Loucy (cell line): ENCODE measurements around the gene NRCAM.

Experiments used
- H2AFZ ChIP-seq: fragments of 200-600 bp; sonication (generic); 2 replicates; pipeline ENCODE4 v1.6.0; 2016; ENCODE audit warnings: antibody characterized with exemption, mild to moderate bottlenecking, low read length, moderate library complexity
- H3F3A ChIP-seq: fragments of 200-600 bp; 2 replicates; pipeline ENCODE4 v1.6.0; 2016; ENCODE audit warnings: antibody characterized with exemption, low read depth, mild to moderate bottlenecking
- H3K27me3 ChIP-seq: fragments of 200-600 bp; sonication (generic); 2 replicates; pipeline ENCODE4 v1.6.1; 2014; ENCODE audit warnings: low read length, mild to moderate bottlenecking; ENCODE audit not compliant: insufficient read depth, poor library complexity, severe bottlenecking
- H3K36me3 ChIP-seq: fragments of 200-600 bp; sonication (generic); 2 replicates; pipeline ENCODE4 v1.6.1; 2016; ENCODE audit warnings: low read length; ENCODE audit not compliant: insufficient read depth
- H3K4me1 ChIP-seq: fragments of 200-600 bp; sonication (generic); 2 replicates; pipeline ENCODE4 v1.5.1; 2014; ENCODE audit warnings: low read length, mild to moderate bottlenecking; ENCODE audit not compliant: insufficient read depth, poor library complexity, severe bottlenecking
- H3K4me2 ChIP-seq: fragments of 200-600 bp; sonication (generic); 2 replicates; pipeline ENCODE4 v1.6.0; 2014; ENCODE audit warnings: antibody characterized with exemption, low read length, low read depth, mild to moderate bottlenecking; ENCODE audit not compliant: poor library complexity, severe bottlenecking
- H3K4me3 ChIP-seq: fragments of 200-600 bp; sonication (generic); 2 replicates; pipeline ENCODE4 v1.5.1; 2014; ENCODE audit warnings: low read length, mild to moderate bottlenecking, mixed read lengths; ENCODE audit not compliant: poor library complexity, severe bottlenecking
- H3K79me2 ChIP-seq: fragments of 200-600 bp; sonication (generic); 2 replicates; pipeline ENCODE4 v1.6.1; 2014; ENCODE audit warnings: low read length; ENCODE audit not compliant: insufficient read depth
- H3K9ac ChIP-seq: fragments of 200-600 bp; sonication (generic); 2 replicates; pipeline ENCODE4 v1.6.0; 2014; ENCODE audit warnings: mild to moderate bottlenecking, low read depth, low read length, moderate library complexity; ENCODE audit not compliant: poor library complexity, severe bottlenecking
- H3K9me2 ChIP-seq: fragments of 200-600 bp; sonication (generic); replicated peaks from 2 replicates; pipeline ENCODE4 v1.6.1; 2016; ENCODE audit warnings: low read depth, low read length, mixed read lengths
- H3K9me3 ChIP-seq: fragments of 200-600 bp; sonication (generic); 2 replicates; pipeline ENCODE4 v1.6.1; 2014; ENCODE audit warnings: mild to moderate bottlenecking, antibody characterized with exemption, low read length, low read depth; ENCODE audit not compliant: insufficient read depth
- H4K20me1 ChIP-seq: fragments of 200-600 bp; sonication (generic); 2 replicates; pipeline ENCODE4 v1.6.0; 2014; ENCODE audit warnings: antibody characterized with exemption, low read length, mild to moderate bottlenecking; ENCODE audit not compliant: insufficient read depth, poor library complexity, severe bottlenecking
- EZH2phosphoT487 ChIP-seq: fragments of 200-600 bp; IDR thresholded peaks from 2 replicates; pipeline ENCODE4 v1.6.1; 2018; ENCODE audit warnings: antibody characterized with exemption, mild to moderate bottlenecking, moderate library complexity, borderline replicate concordance
- TF ChIP-seq, protein P1 (sequence below): fragments of 200-600 bp; sonication (generic); conservative IDR thresholded peaks from 2 replicates; pipeline ENCODE4 v1.5.1; 2014; ENCODE audit warnings: mild to moderate bottlenecking, antibody characterized with exemption, low read length

NRCAM gene

GRCh38 chr7:108427766-108428165, 28.5 kb downstream of the NRCAM start:
- H3F3A ChIP-seq, result no peaks in the 10 kb centered on the region
- H3K4me1 ChIP-seq, result peaks cover 5% of the 10 kb centered on the region
- H4K20me1 ChIP-seq, result no peaks in the 10 kb centered on the region
- TF ChIP-seq, protein P1, sequence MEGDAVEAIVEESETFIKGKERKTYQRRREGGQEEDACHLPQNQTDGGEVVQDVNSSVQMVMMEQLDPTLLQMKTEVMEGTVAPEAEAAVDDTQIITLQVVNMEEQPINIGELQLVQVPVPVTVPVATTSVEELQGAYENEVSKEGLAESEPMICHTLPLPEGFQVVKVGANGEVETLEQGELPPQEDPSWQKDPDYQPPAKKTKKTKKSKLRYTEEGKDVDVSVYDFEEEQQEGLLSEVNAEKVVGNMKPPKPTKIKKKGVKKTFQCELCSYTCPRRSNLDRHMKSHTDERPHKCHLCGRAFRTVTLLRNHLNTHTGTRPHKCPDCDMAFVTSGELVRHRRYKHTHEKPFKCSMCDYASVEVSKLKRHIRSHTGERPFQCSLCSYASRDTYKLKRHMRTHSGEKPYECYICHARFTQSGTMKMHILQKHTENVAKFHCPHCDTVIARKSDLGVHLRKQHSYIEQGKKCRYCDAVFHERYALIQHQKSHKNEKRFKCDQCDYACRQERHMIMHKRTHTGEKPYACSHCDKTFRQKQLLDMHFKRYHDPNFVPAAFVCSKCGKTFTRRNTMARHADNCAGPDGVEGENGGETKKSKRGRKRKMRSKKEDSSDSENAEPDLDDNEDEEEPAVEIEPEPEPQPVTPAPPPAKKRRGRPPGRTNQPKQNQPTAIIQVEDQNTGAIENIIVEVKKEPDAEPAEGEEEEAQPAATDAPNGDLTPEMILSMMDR, result no peak
- no peak for TF ChIP-seq EZH2phosphoT487
- H3K79me2 ChIP-seq, result no peaks in the 10 kb centered on the region
- peaks cover 36% of the 10 kb centered on the region for H3K27me3 ChIP-seq
- no peak overlapping the region for H3K9ac ChIP-seq
- H3K9me3 ChIP-seq, result no peaks in the 10 kb centered on the region
- H3K4me2 ChIP-seq, result no peak overlapping the region
- H3K36me3 ChIP-seq, result no peaks in the 10 kb centered on the region
- H2AFZ ChIP-seq, result no peak overlapping the region
- H3K4me3 ChIP-seq, result no peak overlapping the region
- H3K9me2 ChIP-seq, result no peaks in the 10 kb centered on the region

DNA sequence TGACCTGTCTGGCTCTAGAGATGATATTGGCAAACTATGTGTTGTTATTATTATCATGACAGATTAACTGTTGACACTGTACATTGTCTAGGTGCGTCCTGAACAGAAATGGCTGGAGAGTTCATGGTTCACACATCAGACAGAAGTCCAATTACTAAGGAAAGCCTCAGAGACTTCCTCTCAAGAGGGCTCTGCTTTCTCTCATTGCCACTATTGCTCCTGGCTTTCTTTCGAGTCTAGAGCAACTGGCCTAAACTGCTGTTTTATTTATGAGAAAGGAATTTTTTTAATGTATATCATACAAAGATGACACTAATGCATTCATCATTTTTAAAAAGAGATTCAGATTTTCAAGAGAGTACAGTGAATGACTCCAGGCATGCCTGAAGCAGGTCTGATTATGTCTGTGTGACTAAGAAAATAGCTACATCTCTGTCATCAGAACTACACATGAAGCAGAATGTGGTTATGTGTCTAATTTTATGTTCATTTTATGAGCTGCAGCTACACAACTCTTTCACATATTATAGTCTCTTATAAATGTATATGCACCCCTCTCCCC, 30.4 kb downstream of the NRCAM start:
- Histone ChIP-seq H4K20me1 (no peaks in the 10 kb centered on the region), H3K36me3 (no peaks in the 10 kb centered on the region), H3K9ac (no peak overlapping the region)

GRCh38 chr7:108424013-108424412, 32.2 kb downstream of the NRCAM start:
- TF ChIP-seq EZH2phosphoT487, result no peak
- TF ChIP-seq, protein P1, result no peak
- no peaks in the 10 kb centered on the region for H3K9me3 ChIP-seq
- H3K9ac ChIP-seq, result no peak overlapping the region
- no peaks in the 10 kb centered on the region for H3K9me2 ChIP-seq
- peaks cover 37% of the 10 kb centered on the region for H3K27me3 ChIP-seq
- H3F3A ChIP-seq, result no peaks in the 10 kb centered on the region
- no peaks in the 10 kb centered on the region for H4K20me1 ChIP-seq
- peaks cover 12% of the 10 kb centered on the region for H3K4me1 ChIP-seq
- H3K4me3 ChIP-seq, result no peak overlapping the region
- no peak overlapping the region for H3K4me2 ChIP-seq
- H2AFZ ChIP-seq, result no peak overlapping the region
- no peaks in the 10 kb centered on the region for H3K79me2 ChIP-seq
- H3K36me3 ChIP-seq, result no peaks in the 10 kb centered on the region

More for the DNA sequence above, 30.4 kb downstream of the NRCAM start:
- Histone ChIP-seq H3K4me3 (no peak overlapping the region), H2AFZ (no peak overlapping the region), H3K9me3 (no peaks in the 10 kb centered on the region), H3K9me2 (no peaks in the 10 kb centered on the region), H3K4me2 (no peak overlapping the region), H3K79me2 (no peaks in the 10 kb centered on the region), H3K27me3 (peaks cover 45% of the 10 kb centered on the region), H3F3A (no peaks in the 10 kb centered on the region), H3K4me1 (peaks cover 5% of the 10 kb centered on the region)
- TF ChIP-seq, protein P1, result no peak
- TF ChIP-seq EZH2phosphoT487, result no peak
